A549 (cell line): ENCODE measurements around the gene GPRIN1. TPM values are rescaled to one million over a fixed set of nuclear protein-coding genes. Genes with fewer than 3 reads are reported as not detected.

ENCODE experiments used
- ATAC-seq, 2 experiments: fragments of 200-7000 bp in 1 of 2; fragments of >200 bp in 1 of 2; cut with Nextera tagmentation in 1 of 2; cut with Tn5 transposase in 1 of 2; 3 replicates each; pipeline versions ENCODE4 v1.8.0 to v1.9.1; 2018 to 2020; ENCODE audit warnings: mild to moderate bottlenecking in 1 of 2, moderate library complexity in 1 of 2
- CTCF ChIA-PET: fragments of 300-600 bp; sonication (Branson Sonifier 250); formaldehyde crosslinking; extraction: SDS; loops from one replicate; lab custom pipeline; 2021; ENCODE audit warnings: antibody characterized with exemption, inconsistent platforms; lab: Yijun Ruan, JAX
- POLR2A ChIA-PET: fragments of 350-600 bp; formaldehyde crosslinking; extraction: SDS; loops from one replicate; lab custom pipeline; 2021; ENCODE audit warnings: antibody characterized with exemption, inconsistent platforms; lab: Yijun Ruan, JAX
- DNase-seq, 2 experiments: peaks; one replicate each; pipeline versions ENCODE4 v3.0.0 to v3.0.0-alpha.2; 2011 to 2016; ENCODE audit warnings: low read depth in 1 of 2, low spot score in 1 of 2
- FAIRE-seq: peaks from 2 replicates; lab custom pipeline; 2011; peaks lifted over from hg19 to GRCh38; lab: Jason Lieb, UNC
- H3K27ac ChIP-seq, 2 experiments: fragments of >200 bp; sonication (Bioruptor Twin); formaldehyde crosslinking; 3 replicates each; pipeline ENCODE4 v1.5.1; 2016 to 2017
- H3K4me1 ChIP-seq: fragments of >200 bp; sonication (Bioruptor Twin); formaldehyde crosslinking; 3 replicates; pipeline ENCODE4 v1.6.1; 2016
- H3K4me2 ChIP-seq: fragments of >200 bp; sonication (Bioruptor Twin); formaldehyde crosslinking; 3 replicates; pipeline ENCODE4 v1.6.1; 2016
- H3K4me3 ChIP-seq: fragments of >200 bp; sonication (Bioruptor Twin); formaldehyde crosslinking; 3 replicates; pipeline ENCODE4 v1.5.1; 2016
- H3K9me3 ChIP-seq: fragments of >200 bp; sonication (Bioruptor Twin); formaldehyde crosslinking; 3 replicates; pipeline ENCODE4 v1.6.1; 2016
- CEBPB ChIP-seq, 2 experiments: fragments of >200 bp in 1 of 2; sonication (Bioruptor Twin) in 1 of 2; formaldehyde crosslinking in 1 of 2; IDR thresholded peaks; 2 replicates each; pipeline ENCODE4 v1.6.1; 2012 to 2016
- CHD2 ChIP-seq: fragments of 150-350 bp; IDR thresholded peaks from 2 replicates; pipeline ENCODE4 v1.6.1; 2014; ENCODE audit warnings: low read length; ENCODE audit not compliant: partially characterized antibody
- CHD4 ChIP-seq: fragments of 200-600 bp; sonication (generic); IDR thresholded peaks from 2 replicates; pipeline ENCODE4 v1.6.1; 2016; ENCODE audit warnings: antibody characterized with exemption, mild to moderate bottlenecking, borderline replicate concordance
- EHF ChIP-seq: fragments of 250-450 bp; sonication (Bioruptor Pico); IDR thresholded peaks from 2 replicates; pipeline ENCODE4 v1.5.0; 2020; ENCODE audit warnings: mild to moderate bottlenecking
- EHMT2 ChIP-seq: fragments of 200-600 bp; sonication (generic); IDR thresholded peaks from 2 replicates; pipeline ENCODE4 v1.6.1; 2016; ENCODE audit warnings: antibody characterized with exemption, low read depth, mild to moderate bottlenecking, moderate library complexity
- ESRRA ChIP-seq: fragments of 150-350 bp; IDR thresholded peaks from 2 replicates; pipeline ENCODE4 v1.6.1; 2014; ENCODE audit warnings: mild to moderate bottlenecking, low read length, borderline replicate concordance
- FOSB ChIP-seq: fragments of 250-450 bp; sonication (Bioruptor Pico); IDR thresholded peaks from 2 replicates; pipeline ENCODE4 v1.5.0; 2020; ENCODE audit warnings: mild to moderate bottlenecking, moderate library complexity
- HDAC2 ChIP-seq: fragments of 200-600 bp; sonication (generic); IDR thresholded peaks from 2 replicates; pipeline ENCODE4 v1.6.1; 2016
- HES2 ChIP-seq: fragments of >200 bp; sonication (Bioruptor Twin); formaldehyde crosslinking; IDR thresholded peaks from 2 replicates; pipeline ENCODE4 v1.6.1; 2016
- HOXB5 ChIP-seq: fragments of 250-450 bp; sonication (Bioruptor Pico); IDR thresholded peaks from 2 replicates; pipeline ENCODE4 v1.5.0; 2020; ENCODE audit warnings: mild to moderate bottlenecking, moderate library complexity
- JUN ChIP-seq, 2 experiments: fragments of >200 bp; sonication (Bioruptor Twin); formaldehyde crosslinking; IDR thresholded peaks; 2 replicates in 1 of 2; 3 replicates in 1 of 2; pipeline ENCODE4 v1.6.1; 2016 to 2017
- MAZ ChIP-seq: fragments of 150-350 bp; IDR thresholded peaks from 2 replicates; pipeline ENCODE4 v1.6.1; 2014; ENCODE audit warnings: antibody characterized with exemption, low read depth, low read length, borderline replicate concordance
- NFE2L2 ChIP-seq: fragments of 150-350 bp; conservative IDR thresholded peaks from 2 replicates; pipeline ENCODE4 v1.6.1; 2014; ENCODE audit warnings: low read length
- NR3C1 ChIP-seq: fragments of >200 bp; sonication (Bioruptor Twin); formaldehyde crosslinking; IDR thresholded peaks from 3 replicates; pipeline ENCODE4 v1.6.1; 2017
- RARB ChIP-seq: fragments of 250-450 bp; sonication (Bioruptor Pico); IDR thresholded peaks from 2 replicates; pipeline ENCODE4 v1.8.0; 2021; ENCODE audit warnings: mild to moderate bottlenecking, moderate library complexity
- REST ChIP-seq: fragments of 200-600 bp; sonication (generic); IDR thresholded peaks from 2 replicates; pipeline ENCODE4 v1.6.1; 2016; ENCODE audit warnings: antibody characterized with exemption, mild to moderate bottlenecking, moderate library complexity
- SMC3 ChIP-seq: fragments of >200 bp; sonication (Bioruptor Twin); formaldehyde crosslinking; IDR thresholded peaks from 3 replicates; pipeline ENCODE4 v1.6.1; 2018; ENCODE audit warnings: inconsistent platforms
- TFCP2L1 ChIP-seq: fragments of 250-450 bp; sonication (Bioruptor Pico); IDR thresholded peaks from 2 replicates; pipeline ENCODE4 v1.5.0; 2021; ENCODE audit warnings: mild to moderate bottlenecking
- ZC3H11A ChIP-seq: fragments of 450-650 bp; IDR thresholded peaks from 2 replicates; pipeline ENCODE4 v1.6.1; 2014; ENCODE audit warnings: antibody characterized with exemption, mild to moderate bottlenecking
- ZNF302 ChIP-seq: fragments of 250-450 bp; sonication (Bioruptor Pico); IDR thresholded peaks from 2 replicates; pipeline ENCODE4 v1.9.0; 2021; ENCODE audit warnings: inconsistent platforms, mild to moderate bottlenecking, moderate library complexity
- WGBS: methylation state at CpG from one replicate; pipeline ENCODE4 v1.1.6; 2017; ENCODE audit errors: missing lambda C conversion rate; 5-methylcytosine and 5-hydroxymethylcytosine counted together
- polyA plus RNA-seq, 4 experiments: library from polyadenylated mRNA; depleted of rRNA in 3 of 4; stranded (reverse); fragments of >200 nt; fragmentation: RNase III in 1 of 4; extraction: RNeasy Plus Mini Kit Qiagen cat#74134 plus additional on column Dnase treatment in 1 of 4; gene quantifications; 2 replicates in 3 of 4; 3 replicates in 1 of 4; pipeline ENCODE4 v1.2.3, GENCODE V29; 2011 to 2017
- TF ChIP-seq, protein P1 (sequence below): fragments of >200 bp; sonication (Bioruptor Twin); formaldehyde crosslinking; IDR thresholded peaks from 3 replicates; pipeline ENCODE4 v1.5.1; 2016
- TF ChIP-seq, protein P2 (sequence below): fragments of 250-450 bp; sonication (Bioruptor Pico); IDR thresholded peaks from 2 replicates; pipeline ENCODE4 v1.5.0; 2021; ENCODE audit warnings: mild to moderate bottlenecking, moderate library complexity, borderline replicate concordance

GPRIN1 gene
- polyA plus RNA-seq, 2 of the 4 experiments (the other 2 are of a cell fraction) = 3.1 to 6.7 TPM

- no peak for DNase-seq
- 78% methylated on average over 9 of the region's 9 CpGs for WGBS
- Histone ChIP-seq H3K4me1 (peaks cover 14% of the 10 kb centered on the region), H3K4me2 (no peak overlapping the region), H3K27ac (no peak overlapping the region), H3K4me3 (no peak overlapping the region), H3K9me3 (no peaks in the 10 kb centered on the region)
- no peak for ATAC-seq
- POLR2A ChIA-PET = no interaction called here
- CTCF ChIA-PET = interaction anchor here (0.7 to 2.1 kb wide), 4 partner anchors 17 to 228 kb away, joined by 3 to 8 read pairs (median 4); partner anchors contain the start of gene CLTB
- no peak for TF ChIP-seq MAZ
- TF ChIP-seq HOXB5 (CRISPR knock-in tag) = no peak
- TF ChIP-seq EHF (CRISPR knock-in tag) = no peak
- no peak for TF ChIP-seq CHD4
- TF ChIP-seq RARB (CRISPR knock-in tag) = no peak
- TF ChIP-seq ZC3H11A = no peak
- TF ChIP-seq HDAC2 = no peak
- TF ChIP-seq TFCP2L1 (CRISPR knock-in tag) = no peak
- TF ChIP-seq HES2 = no peak
- TF ChIP-seq, protein P1, sequence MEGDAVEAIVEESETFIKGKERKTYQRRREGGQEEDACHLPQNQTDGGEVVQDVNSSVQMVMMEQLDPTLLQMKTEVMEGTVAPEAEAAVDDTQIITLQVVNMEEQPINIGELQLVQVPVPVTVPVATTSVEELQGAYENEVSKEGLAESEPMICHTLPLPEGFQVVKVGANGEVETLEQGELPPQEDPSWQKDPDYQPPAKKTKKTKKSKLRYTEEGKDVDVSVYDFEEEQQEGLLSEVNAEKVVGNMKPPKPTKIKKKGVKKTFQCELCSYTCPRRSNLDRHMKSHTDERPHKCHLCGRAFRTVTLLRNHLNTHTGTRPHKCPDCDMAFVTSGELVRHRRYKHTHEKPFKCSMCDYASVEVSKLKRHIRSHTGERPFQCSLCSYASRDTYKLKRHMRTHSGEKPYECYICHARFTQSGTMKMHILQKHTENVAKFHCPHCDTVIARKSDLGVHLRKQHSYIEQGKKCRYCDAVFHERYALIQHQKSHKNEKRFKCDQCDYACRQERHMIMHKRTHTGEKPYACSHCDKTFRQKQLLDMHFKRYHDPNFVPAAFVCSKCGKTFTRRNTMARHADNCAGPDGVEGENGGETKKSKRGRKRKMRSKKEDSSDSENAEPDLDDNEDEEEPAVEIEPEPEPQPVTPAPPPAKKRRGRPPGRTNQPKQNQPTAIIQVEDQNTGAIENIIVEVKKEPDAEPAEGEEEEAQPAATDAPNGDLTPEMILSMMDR = no peak
- TF ChIP-seq ZNF302 (CRISPR knock-in tag) = no peak
- no peak for TF ChIP-seq REST
- no peak for TF ChIP-seq FOSB
- no peak for TF ChIP-seq ESRRA
- TF ChIP-seq EHMT2 = no peak
- TF ChIP-seq CHD2 = no peak
- TF ChIP-seq NR3C1 = no peak
- no peak for TF ChIP-seq JUN (IDR thresholded peaks at IDR 0.05)
- no peak for TF ChIP-seq CEBPB (IDR thresholded peaks at IDR 0.05)
- TF ChIP-seq SMC3 = no peak
- TF ChIP-seq, all 56 proteins: peak for 0
- no peak for FAIRE-seq
Measured at GRCh38 chr5:176644294-176644693, 34.3 kb upstream of the GPRIN1 start.

- CTCF ChIA-PET = interaction anchor here (1.6 kb wide), 1 partner anchor 227 kb away, joined by 5 read pairs; the partner anchor contains the start of gene CLTB
- FAIRE-seq = no peak
- WGBS = 80% methylated on average over 11 of the region's 11 CpGs
Measured at GRCh38 chr5:176643491-176644219, 33.7 kb upstream of the GPRIN1 start.

More at GRCh38 chr5:176643491-176644219, 33.7 kb upstream of the GPRIN1 start:
- no peak overlapping the region for H3K27ac ChIP-seq
- H3K4me2 ChIP-seq = no peak overlapping the region
- TF ChIP-seq ZC3H11A (no peak), NFE2L2 (no peak)
- TF ChIP-seq, protein P2, sequence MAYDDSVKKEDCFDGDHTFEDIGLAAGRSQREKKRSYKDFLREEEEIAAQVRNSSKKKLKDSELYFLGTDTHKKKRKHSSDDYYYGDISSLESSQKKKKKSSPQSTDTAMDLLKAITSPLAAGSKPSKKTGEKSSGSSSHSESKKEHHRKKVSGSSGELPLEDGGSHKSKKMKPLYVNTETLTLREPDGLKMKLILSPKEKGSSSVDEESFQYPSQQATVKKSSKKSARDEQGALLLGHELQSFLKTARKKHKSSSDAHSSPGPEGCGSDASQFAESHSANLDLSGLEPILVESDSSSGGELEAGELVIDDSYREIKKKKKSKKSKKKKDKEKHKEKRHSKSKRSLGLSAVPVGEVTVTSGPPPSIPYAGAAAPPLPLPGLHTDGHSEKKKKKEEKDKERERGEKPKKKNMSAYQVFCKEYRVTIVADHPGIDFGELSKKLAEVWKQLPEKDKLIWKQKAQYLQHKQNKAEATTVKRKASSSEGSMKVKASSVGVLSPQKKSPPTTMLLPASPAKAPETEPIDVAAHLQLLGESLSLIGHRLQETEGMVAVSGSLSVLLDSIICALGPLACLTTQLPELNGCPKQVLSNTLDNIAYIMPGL = no peak
- TF ChIP-seq, all 56 proteins: peak for 0
- POLR2A ChIA-PET = no interaction called here
- H3K4me1 ChIP-seq = peaks cover 13% of the 10 kb centered on the region
- H3K4me3 ChIP-seq = no peak overlapping the region
- no peaks in the 10 kb centered on the region for H3K9me3 ChIP-seq
- no peak for DNase-seq
- no peak for ATAC-seq
